Fibroblast of skin of left quadriceps (primary cell): Measurements from ENCODE around the gene TMEM17.

ENCODE experiments used
- DNase-seq, 2 experiments: peaks; one replicate each; pipeline ENCODE4 v3.0.0-alpha.2; 2013; ENCODE audit warnings: low read depth in 2 of 2

Gene TMEM17

DNA sequence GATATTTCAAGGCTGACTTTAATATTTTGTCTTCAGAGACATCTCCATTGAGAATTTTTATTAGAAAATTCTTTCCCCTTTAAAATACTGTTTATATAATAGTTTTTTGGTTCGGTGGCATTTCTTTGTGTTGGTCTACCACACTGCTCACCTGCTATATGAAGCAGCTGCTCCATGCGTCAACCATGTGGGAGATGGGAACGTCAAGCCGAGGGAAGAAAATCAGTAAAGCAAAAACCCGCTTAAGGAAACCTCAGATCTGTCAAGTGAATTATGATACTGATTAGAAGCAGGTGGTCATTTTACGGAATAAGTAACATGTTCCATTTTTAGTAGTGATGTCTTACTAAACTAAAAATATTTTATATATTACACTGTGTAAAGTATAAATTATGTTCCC, 5.6 kb upstream of the TMEM17 start:
- DNase-seq, result no peak

DNA sequence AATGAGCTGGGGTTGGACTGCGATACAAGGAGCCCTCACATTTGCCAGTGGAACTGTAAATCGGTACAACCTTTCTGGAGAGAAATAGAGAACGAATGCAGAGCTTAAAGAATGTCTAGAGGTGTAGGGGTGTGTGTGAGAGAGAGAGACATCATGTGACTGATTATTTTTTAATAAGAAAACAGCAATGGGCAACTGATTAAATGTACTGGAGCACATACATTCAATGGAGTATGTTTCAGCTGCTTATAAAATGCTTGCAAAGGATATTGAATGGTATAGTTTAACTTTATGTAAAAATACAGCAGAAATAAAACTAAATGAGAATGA, 391 bp upstream of the TMEM17 start:
- DNase-seq, result no peak

DNA sequence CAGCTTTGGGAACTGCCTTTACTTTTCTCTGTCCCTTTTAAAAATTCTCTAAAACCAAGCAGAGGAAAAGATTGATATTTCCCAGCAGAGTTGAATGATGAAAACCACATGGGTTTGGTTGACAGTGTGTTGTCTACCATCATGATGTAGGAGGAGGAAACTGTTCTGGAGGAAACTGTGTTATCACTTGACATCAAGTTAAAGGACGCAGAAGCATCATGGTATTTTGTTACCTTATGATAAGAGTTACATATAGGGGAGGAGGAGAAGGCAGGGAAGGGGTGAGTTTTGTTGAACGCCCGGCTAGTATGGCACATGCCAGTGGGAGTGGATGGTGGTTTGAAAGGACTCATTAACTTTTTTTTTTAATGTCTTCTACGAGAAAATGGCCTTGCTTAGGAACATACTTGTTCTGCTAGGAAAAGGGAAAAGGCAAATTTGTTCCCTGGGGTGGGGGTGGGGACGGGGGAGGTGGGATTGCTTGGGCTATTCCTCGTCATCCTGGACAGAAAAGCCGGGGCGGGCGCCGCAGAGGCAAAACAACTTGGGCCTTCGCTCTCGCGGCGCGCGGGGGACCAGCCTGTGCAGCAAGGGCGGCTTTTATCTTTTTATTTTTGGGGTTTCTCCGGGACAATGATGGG, 766 bp downstream of the TMEM17 start:
- no peak for DNase-seq

DNA sequence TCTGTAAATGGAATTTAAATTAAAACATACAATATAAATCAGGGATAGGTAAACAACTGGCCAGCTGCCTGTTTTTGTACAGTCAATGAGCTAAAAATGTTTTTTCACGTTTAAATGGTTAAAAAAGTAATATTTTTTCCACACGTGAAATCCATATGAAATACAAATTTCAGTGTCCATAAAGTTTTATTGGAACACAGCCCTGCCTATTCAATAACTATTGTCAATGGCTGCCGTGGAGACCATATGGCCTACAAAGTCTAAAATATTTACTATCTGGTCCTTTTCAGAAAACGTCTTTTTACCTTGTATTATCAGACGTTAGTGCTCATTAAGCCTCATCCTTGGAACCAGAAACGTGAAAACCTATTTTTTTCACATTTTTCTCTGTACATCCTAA, 1.3 kb downstream of the TMEM17 start:
- no peak for DNase-seq

DNA sequence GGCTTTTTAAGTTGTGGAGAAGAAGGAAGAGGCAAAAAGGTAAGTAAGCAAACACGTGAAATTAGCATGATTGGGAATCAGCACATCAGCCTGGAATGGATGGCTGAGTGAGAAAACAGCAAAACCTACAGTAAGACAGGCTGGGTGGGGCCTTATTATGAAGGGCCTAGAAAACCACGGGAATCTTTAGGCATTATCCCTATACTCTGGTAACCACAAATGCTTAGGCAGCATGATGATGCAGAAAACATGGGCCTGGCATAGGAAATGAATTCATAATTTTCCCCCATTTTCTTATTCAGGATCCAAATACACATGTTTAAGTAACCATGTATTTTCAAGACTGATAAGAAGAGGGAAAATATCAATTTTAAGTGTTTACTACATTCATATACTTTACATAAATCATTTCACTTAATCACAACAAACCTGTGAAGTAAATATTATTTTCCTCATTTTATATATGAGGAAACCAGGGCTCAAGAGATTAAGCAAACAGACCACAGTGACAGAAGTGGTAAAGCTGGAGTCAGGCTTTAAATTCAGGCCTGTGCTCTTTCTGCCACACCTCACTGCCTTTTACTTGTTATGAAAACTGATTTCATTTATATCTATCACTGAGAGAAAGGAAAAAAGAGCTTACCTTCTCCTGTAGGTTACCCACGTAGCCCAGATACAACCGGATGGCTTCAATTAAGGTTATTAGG, 4.0 kb downstream of the TMEM17 start:
- DNase-seq, result peak in 1 of 2 experiments; percentile 56

DNA sequence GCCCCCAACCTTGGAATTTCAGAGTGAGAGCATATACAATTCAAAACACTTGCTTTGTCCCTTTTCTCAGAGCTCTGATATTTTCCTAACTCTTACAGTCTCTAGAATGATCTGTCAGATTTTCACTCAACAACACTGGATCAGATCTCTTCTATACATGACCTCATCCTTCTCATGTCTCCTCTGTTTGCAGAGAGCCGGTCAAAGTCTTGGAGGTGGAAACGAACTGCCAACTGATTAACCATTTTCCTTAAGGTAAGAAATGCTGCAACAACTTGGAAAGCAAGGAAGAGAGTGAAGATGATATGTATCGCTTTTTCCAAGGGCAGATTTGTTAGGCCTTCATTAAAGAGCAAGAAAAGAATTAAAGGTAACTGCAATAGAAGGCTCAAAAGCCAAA, 4.9 kb downstream of the TMEM17 start:
- DNase-seq, result no peak

DNA sequence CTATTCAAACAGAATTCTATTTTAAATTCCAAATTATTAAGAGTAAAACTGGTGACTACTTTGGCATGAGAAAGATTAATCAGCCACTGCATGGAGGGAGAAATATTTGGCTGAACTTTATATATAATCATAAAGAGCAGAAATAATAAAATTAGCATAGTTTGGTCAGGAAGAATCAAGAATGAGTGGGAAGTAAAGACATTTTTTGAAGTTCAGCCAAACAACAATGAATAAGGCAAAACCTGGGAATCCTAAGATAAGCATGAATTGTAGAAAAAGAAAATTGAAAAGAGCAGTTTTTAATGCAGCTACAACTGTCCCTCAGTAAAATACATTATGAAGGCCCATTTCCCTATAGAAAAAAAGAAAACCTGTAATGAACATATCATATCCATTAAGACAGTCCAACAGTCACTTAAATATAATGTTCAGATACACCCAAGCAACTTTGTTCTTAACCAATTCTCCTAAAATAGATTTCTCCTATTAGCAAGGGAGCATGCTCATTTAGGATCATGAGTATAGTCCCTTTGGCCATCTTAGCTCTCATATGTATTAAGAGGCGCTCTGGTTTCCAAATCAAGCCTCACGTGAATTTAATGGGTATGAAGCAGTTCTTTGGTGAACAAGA, 6.5 kb downstream of the TMEM17 start:
- DNase-seq, result no peak

DNA sequence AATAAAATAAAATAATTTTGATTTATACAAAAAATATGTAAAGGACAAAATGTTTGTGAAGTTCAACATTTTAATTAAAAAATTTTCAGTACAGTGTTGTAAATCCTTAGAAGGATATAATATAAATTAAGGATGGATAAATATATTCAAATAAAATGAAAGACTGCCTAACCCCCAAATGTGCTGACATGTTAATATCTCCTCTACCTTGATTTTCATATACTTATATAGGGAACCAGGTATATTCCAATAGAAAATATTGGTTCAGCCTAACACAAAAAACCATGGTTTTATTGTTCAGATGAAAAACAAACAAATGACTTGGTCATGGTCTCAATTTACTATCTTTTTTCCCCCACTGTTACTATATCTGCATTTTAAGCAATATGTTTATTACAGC, 7.3 kb downstream of the TMEM17 start:
- no peak for DNase-seq

DNA sequence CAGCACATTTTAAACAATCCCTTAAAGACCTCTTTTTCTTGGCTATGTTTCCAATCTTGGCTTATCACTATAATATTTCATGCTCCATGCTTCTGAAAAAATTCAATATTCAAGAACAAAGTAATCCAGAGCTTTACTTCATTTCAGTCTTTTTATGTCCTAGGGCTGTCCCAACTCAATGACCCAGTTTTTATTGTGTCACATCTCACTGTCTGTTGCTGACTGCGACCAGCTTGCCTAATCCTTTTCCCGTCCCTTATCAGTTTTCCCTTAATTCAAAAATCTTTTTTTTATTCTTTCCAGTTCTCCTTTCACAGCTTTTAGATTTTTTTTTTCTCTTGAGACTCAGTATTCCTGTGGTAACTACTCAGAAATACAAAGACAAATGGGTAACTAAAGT, 10.2 kb downstream of the TMEM17 start:
- no peak for DNase-seq

DNA sequence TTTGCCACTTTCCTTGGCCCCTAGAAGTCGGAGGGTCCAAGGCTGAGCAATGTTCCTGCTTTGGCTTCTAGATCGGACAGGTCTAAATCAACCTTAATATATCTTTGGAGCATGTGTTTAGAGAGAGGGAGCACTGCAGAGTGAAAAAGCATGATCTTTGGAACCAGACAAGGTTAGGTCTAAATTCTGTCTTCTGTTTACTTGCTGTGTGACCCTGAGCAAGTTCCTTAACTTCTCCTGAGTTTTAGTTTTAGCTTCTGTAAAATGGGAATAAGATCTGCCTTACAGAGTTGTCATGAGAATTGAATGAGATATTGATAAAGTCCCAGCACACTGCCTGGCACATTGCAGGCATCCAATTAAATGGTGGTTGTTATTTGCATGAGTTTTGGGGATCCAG, 13.9 kb downstream of the TMEM17 start:
- no peak for DNase-seq

DNA sequence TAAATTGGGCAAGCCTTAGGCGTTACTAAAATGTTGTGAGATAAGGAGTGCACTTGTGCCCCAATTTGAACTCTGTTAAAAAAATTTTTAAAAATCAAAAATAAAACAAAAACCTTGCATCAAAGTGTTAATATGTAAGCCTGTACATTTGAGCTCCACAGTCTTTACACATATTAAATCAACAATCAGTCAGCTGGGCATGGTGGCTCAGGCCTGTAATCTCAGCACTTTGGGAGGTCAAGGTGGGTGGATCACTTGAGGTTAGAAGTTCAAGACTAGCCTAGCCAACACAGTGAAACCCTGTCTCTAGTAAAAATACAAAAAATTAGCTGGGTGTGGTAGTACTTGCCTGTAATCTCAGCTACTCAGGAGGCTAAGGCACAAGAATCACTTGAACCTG, 16.3 kb downstream of the TMEM17 start:
- DNase-seq, result no peak

DNA sequence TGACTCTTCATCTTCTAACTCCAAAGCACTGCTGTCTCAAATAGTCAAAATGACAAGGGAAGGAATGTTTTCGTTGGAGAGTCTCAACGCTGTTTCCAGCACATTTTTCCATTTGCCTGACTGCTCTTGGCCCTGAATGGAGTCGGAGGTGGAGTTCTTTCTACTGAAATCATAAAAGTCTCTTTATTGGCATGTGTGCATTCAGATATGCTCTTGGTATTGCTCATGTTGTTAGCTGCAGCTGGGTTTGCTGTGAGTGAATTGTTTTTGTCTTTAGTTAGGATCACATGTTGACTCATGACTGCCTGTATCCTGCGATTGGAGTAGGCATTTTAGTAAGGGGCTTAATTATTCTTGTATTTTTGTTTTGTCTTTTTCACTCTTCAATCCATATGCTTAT, 16.8 kb downstream of the TMEM17 start:
- no peak for DNase-seq

DNA sequence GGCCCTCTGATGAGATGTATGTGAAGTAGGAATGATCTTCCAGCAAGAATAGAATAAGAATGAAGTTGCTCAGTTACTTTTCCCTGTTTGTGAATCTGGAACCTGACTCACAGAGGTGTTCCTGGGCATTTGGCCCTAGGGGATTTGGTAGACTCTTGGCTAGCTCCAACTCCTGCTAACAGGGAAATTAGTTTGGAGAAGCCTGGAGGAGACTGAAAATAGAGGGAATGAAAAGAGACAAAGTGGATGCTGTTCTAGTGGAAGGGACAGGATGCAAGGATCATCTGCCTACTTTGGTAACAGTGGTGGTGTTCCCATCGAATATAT, 19.6 kb downstream of the TMEM17 start:
- DNase-seq, result no peak

DNA sequence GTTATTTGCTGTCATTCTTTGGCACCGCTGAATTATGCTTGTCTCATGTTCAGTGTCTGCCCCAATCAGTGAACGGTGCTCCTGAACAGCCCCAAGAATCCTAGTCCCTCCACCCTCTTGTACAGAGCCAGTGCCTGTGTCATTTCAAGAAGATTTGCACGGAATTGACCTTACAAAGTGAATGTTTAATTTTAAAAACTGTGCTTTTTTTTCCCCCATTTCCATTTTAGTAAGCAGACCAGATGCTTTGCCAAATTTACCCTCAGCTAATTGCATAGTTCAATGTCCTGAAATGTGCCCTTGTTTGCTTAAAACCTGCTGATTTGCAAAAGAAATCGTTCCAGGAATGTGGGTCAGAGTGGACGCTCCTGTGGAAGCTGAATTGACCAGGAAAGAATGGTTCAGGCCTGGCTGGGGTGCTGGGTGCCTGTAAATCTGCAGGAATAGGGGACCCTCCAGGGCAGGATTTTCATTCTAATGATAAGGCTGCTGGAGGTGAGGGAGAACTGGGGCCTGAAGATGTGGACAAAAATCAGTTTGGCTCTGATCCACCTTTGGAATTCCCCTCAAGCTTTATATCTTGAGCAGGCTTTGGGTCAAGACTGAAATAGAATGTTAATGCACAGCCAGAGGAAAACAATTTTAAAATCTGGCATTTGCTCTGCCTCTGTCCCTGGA, 20.1 kb downstream of the TMEM17 start:
- DNase-seq, result no peak

DNA sequence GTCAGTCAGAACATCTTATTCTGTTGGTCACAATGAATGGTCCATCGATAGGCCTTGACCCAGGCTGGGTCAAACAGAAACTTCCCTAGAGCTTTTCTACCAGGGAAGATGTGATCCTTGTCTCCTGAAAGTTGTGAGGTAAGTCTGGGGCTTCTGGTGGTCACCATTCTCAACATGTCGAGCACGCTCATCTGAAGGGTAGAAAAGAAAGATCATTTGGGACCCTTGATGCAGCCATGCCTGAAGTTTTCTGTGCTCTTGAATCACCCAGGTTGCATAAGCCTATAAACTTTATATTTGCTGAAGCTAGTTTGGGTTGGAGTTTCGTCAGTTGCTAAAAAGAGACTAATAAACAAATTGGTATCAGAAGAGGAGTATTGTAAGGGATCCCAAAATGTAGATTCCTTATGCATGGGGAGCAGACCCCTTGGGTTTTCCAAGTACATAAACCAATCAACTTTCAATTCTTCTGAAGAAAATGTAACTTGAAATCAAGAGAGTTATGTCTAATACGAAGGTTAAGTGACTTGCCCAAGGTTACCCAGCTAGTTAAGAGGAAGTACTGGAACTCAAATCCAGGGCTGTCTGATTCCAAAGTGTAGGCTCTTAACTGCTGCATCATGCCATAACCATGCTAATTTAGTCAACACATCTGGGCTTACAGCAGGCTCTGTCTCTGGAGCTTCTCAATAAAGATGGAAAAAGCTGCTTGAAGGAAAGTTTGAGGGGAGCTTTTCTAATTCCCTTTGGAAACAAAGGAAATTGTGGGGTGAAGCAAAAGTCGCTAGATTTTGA, 23.2 kb downstream of the TMEM17 start:
- no peak for DNase-seq

DNA sequence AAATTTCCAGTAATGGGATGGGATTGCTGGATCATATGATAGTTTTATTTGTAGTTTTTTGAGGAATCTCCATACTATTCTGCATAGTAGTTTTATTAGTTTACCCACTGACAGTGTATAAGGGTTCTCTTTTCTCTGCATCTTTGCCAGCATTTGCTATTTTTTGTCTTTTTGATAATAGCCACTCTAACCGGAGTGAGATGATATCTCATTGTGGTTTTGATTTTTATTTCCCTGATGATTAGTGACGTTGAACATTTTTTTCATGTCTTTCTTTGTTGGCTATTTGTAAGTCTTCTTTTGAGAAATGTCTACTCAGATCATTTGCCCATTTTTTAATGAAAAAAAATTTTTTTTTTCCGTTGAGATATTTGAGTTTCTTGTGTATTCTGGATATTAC, 26.1 kb downstream of the TMEM17 start:
- DNase-seq, result no peak

DNA sequence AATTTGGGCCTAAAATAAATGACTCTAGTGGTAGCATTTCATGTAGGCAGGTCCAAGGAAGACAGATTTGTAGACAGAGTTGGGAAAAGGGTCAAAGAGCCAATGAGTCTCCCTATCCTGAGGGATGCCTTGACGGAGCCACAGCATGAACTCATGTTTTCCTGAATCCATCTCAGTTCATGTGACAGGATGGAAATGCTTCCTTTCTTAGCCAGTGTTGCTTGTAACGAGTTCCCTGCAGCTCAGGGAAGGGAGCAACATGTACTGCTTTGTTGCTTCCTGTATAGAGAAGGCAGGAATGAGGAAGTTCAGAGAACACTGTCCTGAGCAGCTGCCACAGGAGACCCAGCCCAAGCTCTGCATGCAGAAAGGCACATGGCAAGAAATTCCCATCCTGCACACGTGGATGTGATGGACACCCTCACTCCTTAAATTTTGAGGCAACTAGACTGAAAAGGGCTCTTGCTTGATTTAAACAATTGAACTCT, 27.9 kb downstream of the TMEM17 start:
- DNase-seq, result no peak

DNA sequence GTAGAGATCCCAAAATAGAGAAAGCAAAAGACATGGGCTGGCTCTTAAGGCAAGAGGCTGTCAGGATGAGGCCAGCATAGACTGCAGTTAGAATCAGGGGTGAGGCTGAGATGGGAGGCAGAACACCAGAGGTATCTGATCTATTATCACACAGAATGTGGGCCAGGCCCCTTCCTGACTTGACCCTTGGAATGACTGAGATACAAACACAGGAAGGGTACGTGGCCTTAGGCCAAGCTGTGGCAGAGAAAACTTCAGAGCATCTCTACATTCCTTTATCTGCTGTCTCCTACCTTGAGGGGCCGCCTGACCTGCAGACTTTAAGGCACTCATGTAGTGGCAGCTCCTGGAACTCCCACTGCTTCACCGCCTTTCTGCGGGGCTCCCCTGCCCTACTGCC, 28.4 kb downstream of the TMEM17 start:
- no peak for DNase-seq

DNA sequence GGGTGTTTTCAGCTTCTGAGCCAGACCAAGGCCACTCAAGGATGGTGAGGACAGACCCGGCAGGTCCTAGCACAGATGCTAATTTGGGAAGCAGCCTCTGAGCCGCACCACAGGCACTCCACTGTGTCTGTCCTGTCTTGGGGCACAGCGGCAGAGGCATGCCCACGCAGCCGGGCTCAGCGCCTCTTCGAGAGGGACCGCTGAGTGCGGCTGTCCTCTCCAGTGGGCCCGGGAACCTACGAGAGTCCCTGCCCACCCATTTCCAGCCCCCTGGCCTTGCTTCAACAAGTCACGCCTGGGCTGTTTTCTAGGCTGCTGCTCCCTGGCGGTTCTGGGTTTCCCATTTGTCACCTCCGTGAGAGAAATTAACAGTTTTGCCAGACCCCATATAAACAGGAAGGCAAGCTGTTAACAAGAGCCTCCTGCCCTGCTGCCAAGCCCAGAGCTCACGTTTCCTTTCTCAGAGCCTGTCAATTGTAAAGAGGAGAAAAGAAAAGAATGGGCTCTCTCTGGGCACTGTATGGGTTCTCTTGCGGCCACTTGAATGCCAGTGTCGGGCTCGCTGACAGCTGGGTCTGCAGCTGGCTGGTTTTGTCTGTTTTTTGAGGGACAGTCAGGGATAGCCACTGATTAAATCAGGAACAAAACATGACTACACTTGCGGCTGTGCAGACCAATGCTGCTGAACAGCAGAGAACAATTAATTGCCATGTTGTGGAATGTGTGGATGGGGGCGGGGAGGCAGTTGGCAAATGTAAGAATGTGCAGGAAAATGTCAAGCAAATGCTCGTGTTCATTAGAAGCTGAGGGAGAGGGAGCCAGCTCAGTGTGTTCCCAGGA, 30.6 kb downstream of the TMEM17 start:
- no peak for DNase-seq

DNA sequence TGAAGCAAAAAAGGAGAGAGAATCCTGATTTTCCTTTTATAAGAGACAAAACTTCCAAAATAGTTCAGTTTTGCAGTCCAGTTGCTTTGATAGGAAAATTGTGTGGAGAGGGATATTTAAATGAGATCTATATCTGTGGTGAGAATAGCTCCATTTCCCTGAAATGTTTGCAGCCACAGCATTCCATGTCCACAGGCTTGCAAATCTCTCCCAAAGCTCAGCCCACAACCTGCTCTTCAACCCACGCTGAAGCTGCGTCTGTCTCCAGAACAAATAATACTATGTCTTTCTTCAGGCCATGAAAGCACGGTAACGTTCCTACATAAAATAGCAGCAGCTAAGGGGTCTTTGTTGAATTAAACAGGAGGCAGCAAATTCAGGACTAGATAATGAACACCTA, 31.8 kb downstream of the TMEM17 start:
- DNase-seq, result no peak

DNA sequence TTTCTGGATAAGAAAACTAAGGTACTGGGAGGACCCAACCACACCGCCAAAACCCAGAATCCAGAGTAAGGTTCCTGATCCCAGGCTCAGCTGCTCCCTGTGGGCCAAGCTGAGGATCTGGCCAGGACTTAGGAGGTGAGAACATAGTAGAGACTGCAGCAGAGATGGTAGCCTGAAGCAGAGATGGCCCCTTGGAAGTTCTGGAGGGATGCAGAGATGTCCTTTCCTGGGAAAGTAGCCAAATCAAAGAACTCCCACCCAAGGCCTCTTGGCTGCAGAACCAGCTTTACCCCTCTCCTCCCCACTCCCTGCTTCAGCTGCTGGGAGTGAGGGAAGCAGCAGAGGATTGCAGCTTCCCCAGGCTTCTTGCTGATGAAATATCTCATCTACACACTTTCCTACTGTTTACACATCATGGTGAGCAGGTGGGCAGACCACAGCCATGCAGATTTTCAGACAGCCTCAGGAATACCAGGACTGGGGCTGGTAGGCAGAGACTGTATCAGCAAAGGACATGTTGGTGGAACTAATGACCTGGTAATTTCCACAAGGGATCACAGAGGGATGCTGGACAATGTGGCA, 32.7 kb downstream of the TMEM17 start:
- DNase-seq, result no peak
